Fibroblast of the aortic adventitia (primary cell): ENCODE results near the gene ACAA2. TPM values are rescaled to one million over a fixed set of nuclear protein-coding genes. Genes with fewer than 3 reads are reported as not detected.
"Not testable (repeated sequence)": the region's sequence is repeated elsewhere in the genome, so short reads cannot be mapped to it uniquely, and the experiment has no call there.

ENCODE experiments used
- DNase-seq: peaks from one replicate; pipeline ENCODE4 v3.0.0-alpha.2; 2010; ENCODE audit warnings: low read depth
- H3K4me3 ChIP-seq: 2 replicates; pipeline ENCODE4 v1.5.1; 2011; ENCODE audit warnings: low read depth, mild to moderate bottlenecking, control low read depth, low read length, moderate library complexity
- CTCF ChIP-seq: IDR thresholded peaks from 2 replicates; pipeline ENCODE4 v1.5.1; 2011; ENCODE audit warnings: mild to moderate bottlenecking, low read length, control low read depth, inconsistent platforms; ENCODE audit not compliant: insufficient read depth
- total RNA-seq: library from RNA; depleted of rRNA; stranded (reverse); fragments of >200 nt; gene quantifications from 2 replicates; pipeline ENCODE4 v1.2.3, GENCODE V29; 2012; ENCODE audit warnings: low replicate concordance

Gene ACAA2
- total RNA-seq, 1 donor: 56.8 TPM

- DNase-seq: no peak
- H3K4me3 ChIP-seq: no peak overlapping the region
- no peak for TF ChIP-seq CTCF
Measured at GRCh38 chr18:49798001-49798400, 15.3 kb downstream of the ACAA2 start.

- no peak overlapping the region for H3K4me3 ChIP-seq
- no peak for DNase-seq
- no peak for TF ChIP-seq CTCF
Measured at GRCh38 chr18:49795612-49796552, 17.5 kb downstream of the ACAA2 start.

- no peak for TF ChIP-seq CTCF
- H3K4me3 ChIP-seq: no peak overlapping the region
- no peak for DNase-seq
Measured at GRCh38 chr18:49794743-49795142, 18.6 kb downstream of the ACAA2 start.

GRCh38 chr18:49789560-49790134 lies 23.7 kb downstream of the ACAA2 start:
- not testable (repeated sequence) for H3K4me3 ChIP-seq, DNase-seq

GRCh38 chr18:49788327-49788898 lies 24.9 kb downstream of the ACAA2 start:
- TF ChIP-seq CTCF: no peak
- H3K4me3 ChIP-seq: no peak overlapping the region
- no peak for DNase-seq

GRCh38 chr18:49786019-49786720 lies 27.2 kb downstream of the ACAA2 start:
- no peak for TF ChIP-seq CTCF
- DNase-seq: no peak
- no peak overlapping the region for H3K4me3 ChIP-seq
